HFF-Myc (cell line): ENCODE data around the gene ZBTB47.
A peak's percentile ranks its signal among the peaks of the same experiment; 100 is the strongest.

Experiments
- DNase-seq: peaks from one replicate; pipeline ENCODE4 v3.0.0-alpha.2; 2011; ENCODE audit warnings: low read depth; ENCODE audit errors: extremely low read depth
- H3K4me3 ChIP-seq: replicated peaks from 2 replicates; pipeline ENCODE4 v1.5.1; 2011; ENCODE audit warnings: low read depth, mild to moderate bottlenecking, control low read depth, low read length
- TF ChIP-seq, protein P1 (sequence below): IDR thresholded peaks from 2 replicates; pipeline ENCODE4 v1.5.1; 2012; ENCODE audit warnings: mild to moderate bottlenecking, low read depth, low read length, control low read depth; ENCODE audit errors: missing control alignments

The ZBTB47 gene

GRCh38 chr3:42651248-42652091, 2.0 kb upstream of the ZBTB47 start:
- no peak for DNase-seq
- H3K4me3 ChIP-seq, result no peak overlapping the region; the same call in 1 of the 2 replicates

GRCh38 chr3:42652251-42652610, 1.3 kb upstream of the ZBTB47 start:
- peak overlapping the region; percentile 74 for H3K4me3 ChIP-seq
- TF ChIP-seq, protein P1, sequence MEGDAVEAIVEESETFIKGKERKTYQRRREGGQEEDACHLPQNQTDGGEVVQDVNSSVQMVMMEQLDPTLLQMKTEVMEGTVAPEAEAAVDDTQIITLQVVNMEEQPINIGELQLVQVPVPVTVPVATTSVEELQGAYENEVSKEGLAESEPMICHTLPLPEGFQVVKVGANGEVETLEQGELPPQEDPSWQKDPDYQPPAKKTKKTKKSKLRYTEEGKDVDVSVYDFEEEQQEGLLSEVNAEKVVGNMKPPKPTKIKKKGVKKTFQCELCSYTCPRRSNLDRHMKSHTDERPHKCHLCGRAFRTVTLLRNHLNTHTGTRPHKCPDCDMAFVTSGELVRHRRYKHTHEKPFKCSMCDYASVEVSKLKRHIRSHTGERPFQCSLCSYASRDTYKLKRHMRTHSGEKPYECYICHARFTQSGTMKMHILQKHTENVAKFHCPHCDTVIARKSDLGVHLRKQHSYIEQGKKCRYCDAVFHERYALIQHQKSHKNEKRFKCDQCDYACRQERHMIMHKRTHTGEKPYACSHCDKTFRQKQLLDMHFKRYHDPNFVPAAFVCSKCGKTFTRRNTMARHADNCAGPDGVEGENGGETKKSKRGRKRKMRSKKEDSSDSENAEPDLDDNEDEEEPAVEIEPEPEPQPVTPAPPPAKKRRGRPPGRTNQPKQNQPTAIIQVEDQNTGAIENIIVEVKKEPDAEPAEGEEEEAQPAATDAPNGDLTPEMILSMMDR, result no peak
- no peak for DNase-seq

More at GRCh38 chr3:42651248-42652091, 2.0 kb upstream of the ZBTB47 start:
- TF ChIP-seq, protein P1, result no peak

DNA sequence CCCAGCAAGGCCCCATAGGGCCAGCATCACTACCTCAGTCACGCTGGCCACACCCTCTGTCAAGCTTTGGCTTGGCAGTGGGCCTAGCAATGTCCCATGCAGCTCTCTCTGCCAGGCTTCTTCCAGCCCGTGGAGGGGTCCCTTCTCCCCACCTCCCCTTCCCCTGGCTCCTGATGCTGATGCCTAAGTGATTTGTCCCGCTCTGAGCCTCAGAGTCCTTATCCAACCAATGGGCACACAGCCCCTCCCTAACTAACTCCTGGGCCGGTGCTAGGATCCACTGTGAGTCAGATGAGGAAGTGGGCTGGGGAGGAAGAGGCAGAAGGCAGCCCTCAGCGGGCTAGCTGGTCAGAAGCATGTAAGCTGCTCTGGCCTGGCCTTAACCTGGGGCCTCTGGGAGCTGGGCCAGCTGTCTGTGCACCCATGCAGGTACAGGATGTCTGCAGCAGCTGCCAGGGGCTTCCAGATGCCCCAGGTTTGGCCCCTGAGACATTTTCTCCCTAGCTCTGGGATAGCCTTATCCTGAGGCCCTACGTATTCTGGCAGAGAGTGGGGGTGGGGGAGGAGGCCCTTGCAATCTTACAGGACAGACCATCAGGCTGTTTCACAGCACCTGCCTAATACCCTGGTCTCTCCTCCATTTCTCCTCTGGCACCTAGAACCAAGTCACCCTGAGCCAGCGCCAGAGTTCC, 740 bp upstream of the ZBTB47 start:
- peak overlapping the region; percentile 74 for H3K4me3 ChIP-seq
- TF ChIP-seq, protein P1, result no peak
- DNase-seq, result no peak

GRCh38 chr3:42653303-42653559, 266 bp upstream of the ZBTB47 start:
- DNase-seq, result no peak
- peak overlapping the region; percentile 74 for H3K4me3 ChIP-seq
- TF ChIP-seq, protein P1, result no peak

GRCh38 chr3:42654331-42655201, 1.1 kb downstream of the ZBTB47 start:
- DNase-seq, result no peak
- TF ChIP-seq, protein P1, result no peak
- H3K4me3 ChIP-seq, result peak overlapping the region; percentile 74

DNA sequence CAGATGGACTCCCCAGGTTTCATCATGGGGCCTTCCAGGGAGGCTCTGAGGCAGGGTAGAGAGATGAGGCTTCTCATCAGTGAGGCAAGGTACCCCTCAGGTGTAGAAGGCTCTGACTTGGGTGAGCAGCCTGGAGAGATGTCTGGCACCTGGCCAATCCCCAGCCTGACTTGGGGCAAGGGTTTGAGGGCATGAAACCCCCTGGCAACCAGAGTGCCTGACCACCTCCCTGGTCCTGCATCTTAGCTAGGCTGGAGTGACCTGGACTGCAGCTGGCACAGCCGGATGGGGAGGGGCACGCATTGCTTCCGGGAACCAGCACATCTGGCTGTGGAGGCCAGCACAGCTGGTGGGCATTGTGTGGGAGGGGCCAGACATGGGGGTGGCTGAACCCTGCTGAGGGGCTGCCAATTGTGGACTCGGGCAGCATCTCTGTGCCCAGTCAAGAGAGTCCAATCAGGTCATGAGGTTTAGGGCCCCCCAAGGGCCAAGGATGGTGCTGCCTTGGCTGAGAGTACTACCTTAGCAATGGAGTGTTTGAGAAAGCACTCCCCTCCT, 1.9 kb downstream of the ZBTB47 start:
- DNase-seq, result no peak
- peak overlapping the region; percentile 74 for H3K4me3 ChIP-seq
- TF ChIP-seq, protein P1, result no peak
